ENCODE results near the gene SLC36A1.

GRCh38 chr5:151432210-151432609, 15.2 kb upstream of the SLC36A1 start:
- no peak for TF ChIP-seq TSHZ2 (CRISPR knock-in tag; IDR thresholded peaks at IDR 0.05)
- TF ChIP-seq ZNF565 (CRISPR knock-in tag; conservative IDR thresholded peaks at IDR 0.05; ENCODE audit: low read depth): no peak
- no peak for TF ChIP-seq PATZ1 (CRISPR knock-in tag; IDR thresholded peaks at IDR 0.05; ENCODE audit: borderline replicate concordance)
